ENCODE measurements around the gene CCL18.

The CCL18 gene

GRCh38 chr17:36048066-36048465 lies 16.0 kb upstream of the CCL18 start:
- no peaks in the 10 kb centered on the region for H3K27me3 ChIP-seq (ENCODE audit: low read depth, low read length)
- H3K4me3 ChIP-seq (ENCODE audit: low read depth in 1 of 2, low read length in 2 of 2): no peak overlapping the region
- no peak overlapping the region for H3K27ac ChIP-seq (ENCODE audit: low read length)
- H3K4me1 ChIP-seq (ENCODE audit: control insufficient read depth in 1 of 2, insufficient read depth in 2 of 2, low read length in 2 of 2): no peaks in the 10 kb centered on the region
- peaks cover 0 to 21% of the 10 kb centered on the region in 2 donors for H3K9me3 ChIP-seq (ENCODE audit: control insufficient read depth in 1 of 2, low read length in 2 of 2)
- H3K36me3 ChIP-seq (ENCODE audit: control insufficient read depth in 1 of 2, insufficient read depth in 2 of 2, low read length in 2 of 2): no peaks in the 10 kb centered on the region

DNA sequence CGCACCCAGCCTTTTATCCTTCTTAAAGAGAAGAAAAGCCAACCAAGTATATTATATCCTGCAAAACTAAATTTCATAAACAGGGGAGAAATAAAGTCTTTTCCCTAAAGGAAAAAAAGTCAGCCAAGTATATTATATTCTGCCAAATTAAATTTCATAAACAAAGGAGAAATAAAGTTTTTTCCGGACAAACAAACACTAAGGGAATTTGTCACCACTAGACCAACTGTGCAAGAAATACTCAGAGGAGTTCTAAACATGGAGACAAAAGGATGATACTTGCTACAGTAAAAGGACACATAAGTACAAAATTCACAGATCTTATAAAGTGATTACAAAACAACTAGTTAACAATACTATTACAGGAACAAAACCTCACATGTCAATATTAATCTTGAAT lies 14.4 kb upstream of the CCL18 start:
- Histone ChIP-seq H3K36me3 (ENCODE audit: control insufficient read depth in 1 of 2, insufficient read depth in 2 of 2, low read length in 2 of 2) (no peaks in the 10 kb centered on the region), H3K9me3 (ENCODE audit: control insufficient read depth in 1 of 2, low read length in 2 of 2) (peaks cover 0 to 21% of the 10 kb centered on the region in 2 donors), H3K27ac (ENCODE audit: low read length) (no peak overlapping the region), H3K4me3 (ENCODE audit: low read depth in 1 of 2, low read length in 2 of 2) (no peak overlapping the region), H3K4me1 (ENCODE audit: control insufficient read depth in 1 of 2, insufficient read depth in 2 of 2, low read length in 2 of 2) (no peaks in the 10 kb centered on the region), H3K27me3 (ENCODE audit: low read depth, low read length) (no peaks in the 10 kb centered on the region)

DNA sequence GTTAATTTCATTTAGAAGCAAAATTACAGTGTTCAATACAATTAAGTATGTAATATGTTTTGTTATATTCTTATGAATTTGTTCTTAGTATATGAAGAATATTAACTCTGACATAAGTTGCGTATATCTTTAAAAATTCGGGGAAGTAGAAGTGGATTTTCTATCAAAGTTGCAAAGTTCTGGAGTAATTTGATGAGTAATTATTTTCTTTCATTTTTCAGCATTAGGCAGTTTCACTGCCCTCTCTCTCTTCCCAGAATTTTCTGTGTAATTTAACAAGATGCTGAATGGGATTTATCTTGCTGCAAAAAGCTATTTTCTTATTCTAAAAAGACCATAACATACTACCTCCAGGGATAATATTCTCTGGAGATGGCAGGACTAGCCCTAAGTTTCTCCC lies 8.9 kb upstream of the CCL18 start:
- H3K4me3 ChIP-seq (ENCODE audit: low read depth in 1 of 2, low read length in 2 of 2): no peak overlapping the region
- no peaks in the 10 kb centered on the region for H3K36me3 ChIP-seq (ENCODE audit: control insufficient read depth in 1 of 2, insufficient read depth in 2 of 2, low read length in 2 of 2)
- H3K27ac ChIP-seq (ENCODE audit: low read length): no peak overlapping the region
- no peaks in the 10 kb centered on the region for H3K4me1 ChIP-seq (ENCODE audit: control insufficient read depth in 1 of 2, insufficient read depth in 2 of 2, low read length in 2 of 2)
- no peaks in the 10 kb centered on the region for H3K27me3 ChIP-seq (ENCODE audit: low read depth, low read length)
- peaks cover 0 to 3% of the 10 kb centered on the region in 2 donors for H3K9me3 ChIP-seq (ENCODE audit: control insufficient read depth in 1 of 2, low read length in 2 of 2)

- no peaks in the 10 kb centered on the region for H3K36me3 ChIP-seq (ENCODE audit: control insufficient read depth in 1 of 2, insufficient read depth in 2 of 2, low read length in 2 of 2)
- H3K4me3 ChIP-seq (ENCODE audit: low read depth in 1 of 2, low read length in 2 of 2): no peak overlapping the region
- no peaks in the 10 kb centered on the region for H3K4me1 ChIP-seq (ENCODE audit: control insufficient read depth in 1 of 2, insufficient read depth in 2 of 2, low read length in 2 of 2)
- H3K9me3 ChIP-seq (ENCODE audit: control insufficient read depth in 1 of 2, low read length in 2 of 2): peaks cover 0 to 3% of the 10 kb centered on the region in 2 donors
- no peaks in the 10 kb centered on the region for H3K27me3 ChIP-seq (ENCODE audit: low read depth, low read length)
- H3K27ac ChIP-seq (ENCODE audit: low read length): no peak overlapping the region
Observed at GRCh38 chr17:36055921-36056520, 8.1 kb upstream of the CCL18 start.

DNA sequence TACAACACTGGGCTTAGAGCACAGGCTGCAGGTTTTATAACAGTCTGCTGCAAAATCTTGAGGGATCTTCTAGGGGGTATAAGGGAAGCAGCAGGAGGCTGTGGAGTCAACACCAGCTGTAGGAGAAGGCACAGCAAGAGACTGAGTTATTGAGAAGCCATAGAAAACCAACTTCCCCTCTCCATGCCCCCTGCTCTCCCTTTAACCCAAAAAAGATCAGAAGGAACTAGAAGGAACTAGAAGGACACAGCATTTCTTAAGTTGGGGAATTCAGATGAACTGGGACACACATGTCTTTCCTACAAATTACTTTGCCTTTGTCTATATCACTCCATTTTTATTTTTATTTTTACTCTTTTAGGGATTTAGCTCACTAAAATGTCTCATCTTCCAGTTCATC lies 6.2 kb upstream of the CCL18 start:
- no peak overlapping the region for H3K27ac ChIP-seq (ENCODE audit: low read length)
- H3K9me3 ChIP-seq (ENCODE audit: control insufficient read depth in 1 of 2, low read length in 2 of 2): no peaks in the 10 kb centered on the region
- H3K36me3 ChIP-seq (ENCODE audit: control insufficient read depth in 1 of 2, insufficient read depth in 2 of 2, low read length in 2 of 2): no peaks in the 10 kb centered on the region
- H3K4me1 ChIP-seq (ENCODE audit: control insufficient read depth in 1 of 2, insufficient read depth in 2 of 2, low read length in 2 of 2): no peaks in the 10 kb centered on the region
- H3K4me3 ChIP-seq (ENCODE audit: low read depth in 1 of 2, low read length in 2 of 2): no peak overlapping the region
- H3K27me3 ChIP-seq (ENCODE audit: low read depth, low read length): no peaks in the 10 kb centered on the region

GRCh38 chr17:36059406-36059805 lies 4.7 kb upstream of the CCL18 start:
- H3K9me3 ChIP-seq (ENCODE audit: control insufficient read depth in 1 of 2, low read length in 2 of 2): no peaks in the 10 kb centered on the region
- H3K4me1 ChIP-seq (ENCODE audit: control insufficient read depth in 1 of 2, insufficient read depth in 2 of 2, low read length in 2 of 2): no peaks in the 10 kb centered on the region
- no peak overlapping the region for H3K4me3 ChIP-seq (ENCODE audit: low read depth in 1 of 2, low read length in 2 of 2)
- no peak overlapping the region for H3K27ac ChIP-seq (ENCODE audit: low read length)
- H3K36me3 ChIP-seq (ENCODE audit: control insufficient read depth in 1 of 2, insufficient read depth in 2 of 2, low read length in 2 of 2): no peaks in the 10 kb centered on the region
- no peaks in the 10 kb centered on the region for H3K27me3 ChIP-seq (ENCODE audit: low read depth, low read length)

DNA sequence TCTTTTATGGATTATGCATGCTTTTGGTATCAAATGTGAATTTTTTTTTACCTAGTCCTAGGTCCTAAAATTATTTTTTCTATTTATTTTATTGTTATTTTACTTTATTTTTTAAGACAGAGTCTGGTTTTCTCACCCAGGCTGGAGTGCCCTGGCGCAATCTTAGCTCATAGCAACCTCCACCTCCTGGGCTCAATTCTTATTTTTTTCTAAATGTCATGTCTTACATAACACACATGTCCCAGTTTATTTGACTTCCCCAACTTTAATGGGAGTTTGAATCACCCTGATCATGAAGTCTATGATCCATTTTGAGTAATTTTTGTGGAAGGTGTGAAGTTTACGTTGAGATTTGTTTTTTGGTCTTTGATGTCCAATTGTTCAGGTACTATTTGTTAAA lies 3.3 kb upstream of the CCL18 start:
- Histone ChIP-seq H3K4me1 (ENCODE audit: control insufficient read depth in 1 of 2, insufficient read depth in 2 of 2, low read length in 2 of 2) (no peaks in the 10 kb centered on the region), H3K9me3 (ENCODE audit: control insufficient read depth in 1 of 2, low read length in 2 of 2) (no peaks in the 10 kb centered on the region), H3K27me3 (ENCODE audit: low read depth, low read length) (no peaks in the 10 kb centered on the region), H3K4me3 (ENCODE audit: low read depth in 1 of 2, low read length in 2 of 2) (no peak overlapping the region), H3K27ac (ENCODE audit: low read length) (no peak overlapping the region), H3K36me3 (ENCODE audit: control insufficient read depth in 1 of 2, insufficient read depth in 2 of 2, low read length in 2 of 2) (no peaks in the 10 kb centered on the region)

GRCh38 chr17:36066365-36066985 lies 2.4 kb downstream of the CCL18 start:
- Histone ChIP-seq H3K9me3 (ENCODE audit: control insufficient read depth in 1 of 2, low read length in 2 of 2) (no peaks in the 10 kb centered on the region), H3K36me3 (ENCODE audit: control insufficient read depth in 1 of 2, insufficient read depth in 2 of 2, low read length in 2 of 2) (no peaks in the 10 kb centered on the region), H3K4me1 (ENCODE audit: control insufficient read depth in 1 of 2, insufficient read depth in 2 of 2, low read length in 2 of 2) (no peaks in the 10 kb centered on the region), H3K27me3 (ENCODE audit: low read depth, low read length) (no peaks in the 10 kb centered on the region), H3K4me3 (ENCODE audit: low read depth in 1 of 2, low read length in 2 of 2) (no peak overlapping the region), H3K27ac (ENCODE audit: low read length) (no peak overlapping the region)

- Histone ChIP-seq H3K4me3 (ENCODE audit: low read depth in 1 of 2, low read length in 2 of 2) (no peak overlapping the region), H3K36me3 (ENCODE audit: control insufficient read depth in 1 of 2, insufficient read depth in 2 of 2, low read length in 2 of 2) (no peaks in the 10 kb centered on the region), H3K4me1 (ENCODE audit: control insufficient read depth in 1 of 2, insufficient read depth in 2 of 2, low read length in 2 of 2) (no peaks in the 10 kb centered on the region), H3K27ac (ENCODE audit: low read length) (no peak overlapping the region), H3K27me3 (ENCODE audit: low read depth, low read length) (no peaks in the 10 kb centered on the region), H3K9me3 (ENCODE audit: control insufficient read depth in 1 of 2, low read length in 2 of 2) (no peaks in the 10 kb centered on the region)
Observed at GRCh38 chr17:36068524-36068923, 4.5 kb downstream of the CCL18 start.

DNA sequence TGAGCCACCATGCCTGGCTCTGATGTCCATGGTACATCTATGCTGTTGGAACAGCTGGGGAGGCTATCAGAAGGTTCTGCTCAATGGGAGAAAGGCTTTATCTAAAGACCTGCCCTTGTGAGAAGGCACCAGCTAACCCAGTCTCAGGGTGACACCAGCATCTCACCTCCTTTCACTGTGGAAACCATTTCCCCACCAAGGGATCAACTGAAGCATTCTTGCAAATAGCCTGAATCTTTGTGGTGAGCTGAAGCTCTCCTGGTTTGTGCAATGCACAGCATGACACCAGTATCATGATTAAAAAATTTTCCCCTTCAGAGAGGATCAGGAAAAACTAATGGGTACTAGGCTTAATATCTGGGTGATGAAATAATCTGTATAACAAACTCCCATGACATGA lies 5.1 kb downstream of the CCL18 start:
- Histone ChIP-seq H3K4me1 (ENCODE audit: control insufficient read depth in 1 of 2, insufficient read depth in 2 of 2, low read length in 2 of 2) (no peaks in the 10 kb centered on the region), H3K36me3 (ENCODE audit: control insufficient read depth in 1 of 2, insufficient read depth in 2 of 2, low read length in 2 of 2) (no peaks in the 10 kb centered on the region), H3K9me3 (ENCODE audit: control insufficient read depth in 1 of 2, low read length in 2 of 2) (no peaks in the 10 kb centered on the region), H3K27ac (ENCODE audit: low read length) (no peak overlapping the region), H3K4me3 (ENCODE audit: low read depth in 1 of 2, low read length in 2 of 2) (no peak overlapping the region), H3K27me3 (ENCODE audit: low read depth, low read length) (no peaks in the 10 kb centered on the region)

GRCh38 chr17:36070427-36070826 lies 6.4 kb downstream of the CCL18 start:
- Histone ChIP-seq H3K27me3 (ENCODE audit: low read depth, low read length) (no peaks in the 10 kb centered on the region), H3K27ac (ENCODE audit: low read length) (no peak overlapping the region), H3K9me3 (ENCODE audit: control insufficient read depth in 1 of 2, low read length in 2 of 2) (no peaks in the 10 kb centered on the region), H3K4me3 (ENCODE audit: low read depth in 1 of 2, low read length in 2 of 2) (no peak overlapping the region), H3K36me3 (ENCODE audit: control insufficient read depth in 1 of 2, insufficient read depth in 2 of 2, low read length in 2 of 2) (no peaks in the 10 kb centered on the region), H3K4me1 (ENCODE audit: control insufficient read depth in 1 of 2, insufficient read depth in 2 of 2, low read length in 2 of 2) (no peaks in the 10 kb centered on the region)

DNA sequence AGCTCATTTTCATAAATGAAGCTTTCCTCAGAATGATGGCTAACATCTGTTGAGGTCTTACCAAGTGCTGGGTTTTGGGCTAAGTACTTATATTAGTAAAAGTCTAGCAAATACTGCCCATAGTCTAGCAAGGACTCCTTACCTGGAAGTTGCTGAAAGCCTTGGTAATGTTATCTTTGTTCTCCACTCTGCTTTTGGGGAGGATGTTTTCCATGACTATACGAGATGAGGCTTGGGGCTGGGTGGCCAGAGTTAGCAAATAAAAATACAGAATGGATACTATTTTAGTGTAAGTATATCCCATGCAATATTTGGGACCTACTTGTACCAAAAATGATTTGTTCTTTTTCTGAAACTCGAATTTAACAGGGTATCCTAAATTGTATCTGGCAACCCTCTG lies 7.7 kb downstream of the CCL18 start:
- peaks cover 0 to under 1% of the 10 kb centered on the region in 2 donors for H3K9me3 ChIP-seq (ENCODE audit: control insufficient read depth in 1 of 2, low read length in 2 of 2)
- H3K27me3 ChIP-seq (ENCODE audit: low read depth, low read length): no peaks in the 10 kb centered on the region
- no peak overlapping the region for H3K27ac ChIP-seq (ENCODE audit: low read length)
- no peaks in the 10 kb centered on the region for H3K36me3 ChIP-seq (ENCODE audit: control insufficient read depth in 1 of 2, insufficient read depth in 2 of 2, low read length in 2 of 2)
- H3K4me3 ChIP-seq (ENCODE audit: low read depth in 1 of 2, low read length in 2 of 2): no peak overlapping the region
- H3K4me1 ChIP-seq (ENCODE audit: control insufficient read depth in 1 of 2, insufficient read depth in 2 of 2, low read length in 2 of 2): no peaks in the 10 kb centered on the region

Data from muscle layer of duodenum (tissue), 2 donors.